Activated CD8-positive, alpha-beta T cell treated with anti-CD3 and anti-CD28 coated beads for 36 hours (primary cell): ENCODE data around the gene SASH1. TPM values are rescaled to one million over a fixed set of nuclear protein-coding genes. Genes with fewer than 3 reads are reported as not detected.

Experiments used
- ATAC-seq: fragments of 200-7000 bp; cut with Tn5 transposase; one replicate; pipeline ENCODE4 v1.10.0; 2021; ENCODE audit warnings: mild to moderate bottlenecking, moderate library complexity
- CTCF ChIA-PET: fragments of 350-600 bp; sonication (Branson Sonifier 250); formaldehyde crosslinking; loops from one replicate; lab custom pipeline; 2021; ENCODE audit warnings: antibody characterized with exemption; lab: Charles Lee
- POLR2A ChIA-PET: fragments of 350-600 bp; sonication (Branson Sonifier 250); formaldehyde crosslinking; loops from one replicate; lab custom pipeline; 2021; ENCODE audit warnings: antibody characterized with exemption; lab: Charles Lee
- DNase-seq: peaks from one replicate; pipeline ENCODE4 v3.0.0-alpha.2; 2020
- H3K27ac Mint-ChIP-seq: one replicate; pipeline ENCODE4 v1.8.0; 2021; ENCODE audit warnings: mild to moderate bottlenecking, mixed read lengths
- H3K27me3 Mint-ChIP-seq: one replicate; pipeline ENCODE4 v1.8.0; 2021; ENCODE audit warnings: mixed read lengths
- H3K36me3 Mint-ChIP-seq: one replicate; pipeline ENCODE4 v1.8.0; 2021; ENCODE audit warnings: low read depth, mixed read lengths
- H3K4me1 Mint-ChIP-seq: one replicate; pipeline ENCODE4 v1.8.0; 2021; ENCODE audit warnings: low read depth, mixed read lengths
- H3K4me3 Mint-ChIP-seq: one replicate; pipeline ENCODE4 v1.8.0; 2021; ENCODE audit warnings: mild to moderate bottlenecking, moderate library complexity, mixed read lengths
- H3K9me3 Mint-ChIP-seq: one replicate; pipeline ENCODE4 v1.8.0; 2021; ENCODE audit warnings: mixed read lengths
- intact Hi-C: fragments of 100-400 bp; cut with micrococcal nuclease; formaldehyde crosslinking; loops from one replicate; pipeline ENCODE4 v1.10.0; 2022
- total RNA-seq, 2 experiments: library from RNA; stranded (reverse); gene quantifications; one replicate each; pipeline ENCODE4 v1.2.3, GENCODE V29; 2021
- TF ChIP-seq, protein P1 (sequence below): fragments of 200-600 bp; IDR thresholded peaks from one replicate; pipeline ENCODE4 v1.8.0; 2022; ENCODE audit warnings: antibody characterized with exemption, mild to moderate bottlenecking

The SASH1 gene
- total RNA-seq, 2 experiments from 2014 or later, result 0.04 to 0.05 TPM

DNA sequence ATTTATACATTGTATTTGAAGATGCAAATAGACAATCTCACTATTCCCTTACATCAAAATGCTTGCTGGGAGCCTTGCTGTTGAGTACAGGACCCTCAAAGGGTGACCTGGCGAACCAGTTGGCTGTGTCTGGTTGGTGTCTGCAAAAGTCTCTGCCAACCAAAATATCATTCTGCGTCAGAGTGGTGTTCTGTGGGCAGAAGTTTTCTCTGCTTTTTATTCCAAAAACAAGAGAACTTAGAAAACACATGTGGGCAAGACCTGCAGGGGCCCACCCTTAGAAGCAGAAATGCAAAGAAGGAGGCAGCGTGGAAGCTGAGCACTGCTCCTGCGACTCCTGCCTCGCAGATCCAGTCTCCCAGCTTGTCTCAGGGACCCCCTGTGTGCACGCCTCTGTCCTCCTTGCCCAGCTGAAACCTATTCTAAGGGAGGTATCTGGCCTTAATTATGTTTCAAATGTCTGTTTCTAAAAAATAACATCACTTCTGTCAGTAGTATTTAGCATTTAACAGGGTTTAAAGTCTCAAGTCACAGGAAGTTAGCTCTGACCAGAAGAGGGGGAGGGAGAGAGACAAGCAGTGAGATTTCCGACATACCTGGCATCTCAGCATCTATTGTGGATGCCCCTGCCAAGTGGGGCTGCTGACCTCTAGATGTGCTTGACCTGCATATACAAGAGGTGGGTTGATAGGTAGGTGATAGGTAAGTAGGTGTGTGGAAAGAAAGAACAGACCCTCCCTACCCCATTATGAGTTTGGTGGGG is 101.3 kb downstream of the SASH1 start:
- H3K27me3 Mint-ChIP-seq, result peaks cover 39% of the 10 kb centered on the region
- CTCF ChIA-PET, result no interaction called here
- DNase-seq (no peak), ATAC-seq (no peak)
- H3K4me1 Mint-ChIP-seq, result peaks cover 19% of the 10 kb centered on the region
- no peak overlapping the region for H3K27ac Mint-ChIP-seq
- H3K9me3 Mint-ChIP-seq, result no peaks in the 10 kb centered on the region
- intact Hi-C loops, result no loop called here
- POLR2A ChIA-PET, result no interaction called here
- H3K36me3 Mint-ChIP-seq, result no peaks in the 10 kb centered on the region
- no peak overlapping the region for H3K4me3 Mint-ChIP-seq
- TF ChIP-seq, protein P1, sequence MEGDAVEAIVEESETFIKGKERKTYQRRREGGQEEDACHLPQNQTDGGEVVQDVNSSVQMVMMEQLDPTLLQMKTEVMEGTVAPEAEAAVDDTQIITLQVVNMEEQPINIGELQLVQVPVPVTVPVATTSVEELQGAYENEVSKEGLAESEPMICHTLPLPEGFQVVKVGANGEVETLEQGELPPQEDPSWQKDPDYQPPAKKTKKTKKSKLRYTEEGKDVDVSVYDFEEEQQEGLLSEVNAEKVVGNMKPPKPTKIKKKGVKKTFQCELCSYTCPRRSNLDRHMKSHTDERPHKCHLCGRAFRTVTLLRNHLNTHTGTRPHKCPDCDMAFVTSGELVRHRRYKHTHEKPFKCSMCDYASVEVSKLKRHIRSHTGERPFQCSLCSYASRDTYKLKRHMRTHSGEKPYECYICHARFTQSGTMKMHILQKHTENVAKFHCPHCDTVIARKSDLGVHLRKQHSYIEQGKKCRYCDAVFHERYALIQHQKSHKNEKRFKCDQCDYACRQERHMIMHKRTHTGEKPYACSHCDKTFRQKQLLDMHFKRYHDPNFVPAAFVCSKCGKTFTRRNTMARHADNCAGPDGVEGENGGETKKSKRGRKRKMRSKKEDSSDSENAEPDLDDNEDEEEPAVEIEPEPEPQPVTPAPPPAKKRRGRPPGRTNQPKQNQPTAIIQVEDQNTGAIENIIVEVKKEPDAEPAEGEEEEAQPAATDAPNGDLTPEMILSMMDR, result no peak

DNA sequence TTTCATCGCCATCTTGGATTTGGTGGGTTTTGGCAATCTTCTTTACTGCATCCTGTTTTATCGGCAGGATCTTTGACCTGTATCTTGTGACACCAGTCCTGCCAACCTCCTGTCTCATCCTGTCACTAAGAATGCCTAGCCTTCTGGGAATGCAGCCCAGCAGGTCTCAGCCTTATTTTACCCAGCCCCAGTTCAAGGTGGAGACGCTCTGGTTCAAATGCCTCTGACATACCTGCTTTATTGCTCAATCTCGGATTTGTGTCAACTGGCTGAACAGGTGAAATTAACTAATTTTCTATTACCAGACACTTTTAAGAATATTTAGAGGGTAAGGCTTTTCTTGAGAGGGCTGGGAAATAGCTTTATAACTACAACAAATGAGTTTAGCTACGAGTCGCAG is 102.5 kb downstream of the SASH1 start:
- Mint-ChIP-seq H3K9me3 (no peaks in the 10 kb centered on the region), H3K27me3 (peaks cover 39% of the 10 kb centered on the region), H3K4me3 (no peak overlapping the region), H3K36me3 (no peaks in the 10 kb centered on the region), H3K4me1 (peaks cover 19% of the 10 kb centered on the region), H3K27ac (no peak overlapping the region)
- ATAC-seq (no peak), DNase-seq (no peak)
- ChIA-PET POLR2A (no interaction called here), CTCF (no interaction called here)
- TF ChIP-seq, protein P1, result no peak
- intact Hi-C loops, result loop anchor here (5.0 kb wide), 1 partner anchor 243 kb away; no protein-coding TSS in a partner anchor

DNA sequence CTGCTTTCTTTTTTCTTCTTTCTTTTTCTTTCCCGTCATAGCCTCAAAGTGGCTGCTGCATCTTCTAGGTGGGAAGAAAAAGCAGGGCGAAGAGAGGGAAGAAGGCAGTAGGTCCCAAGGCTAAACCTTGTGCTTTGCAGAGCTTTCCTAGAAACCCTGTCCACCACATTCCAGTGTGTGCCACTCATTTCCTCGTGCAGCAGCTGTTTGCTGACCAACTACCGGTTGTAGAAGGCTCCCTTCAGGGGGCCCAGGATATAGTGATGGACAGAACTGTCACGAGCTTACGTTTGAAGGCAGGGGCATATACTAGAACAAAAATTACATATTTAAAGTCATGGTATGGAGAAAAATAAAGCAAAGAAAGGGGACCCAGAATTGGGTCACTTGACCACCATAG is 103.0 kb downstream of the SASH1 start:
- H3K27ac Mint-ChIP-seq, result no peak overlapping the region
- intact Hi-C loops, result loop anchor here (5.0 kb wide), 1 partner anchor 243 kb away; no protein-coding TSS in a partner anchor
- H3K27me3 Mint-ChIP-seq, result peaks cover 39% of the 10 kb centered on the region
- TF ChIP-seq, protein P1, result no peak
- ATAC-seq (no peak), DNase-seq (no peak)
- H3K36me3 Mint-ChIP-seq, result no peaks in the 10 kb centered on the region
- no peaks in the 10 kb centered on the region for H3K9me3 Mint-ChIP-seq
- H3K4me3 Mint-ChIP-seq, result no peak overlapping the region
- peaks cover 19% of the 10 kb centered on the region for H3K4me1 Mint-ChIP-seq
- CTCF ChIA-PET, result no interaction called here
- POLR2A ChIA-PET, result no interaction called here

DNA sequence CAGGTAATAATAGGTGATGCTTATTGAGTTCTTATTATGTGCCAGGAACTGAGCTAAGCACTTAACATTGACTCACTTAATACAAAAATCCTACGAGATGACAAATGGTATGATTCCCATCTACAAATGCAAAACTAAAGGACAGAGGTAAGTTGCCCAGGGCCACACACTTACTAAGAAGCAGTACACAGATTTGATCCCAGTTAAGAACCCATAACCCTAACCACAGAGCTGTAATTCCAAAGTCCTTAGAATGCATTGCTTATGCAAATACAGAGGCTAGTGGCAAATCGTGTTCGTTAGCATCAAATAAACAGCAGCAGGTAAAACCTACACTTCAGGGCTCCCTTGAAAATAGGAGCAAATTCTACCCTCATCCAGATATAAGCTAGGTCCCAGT is 104.0 kb downstream of the SASH1 start:
- Mint-ChIP-seq H3K27ac (no peak overlapping the region), H3K36me3 (no peaks in the 10 kb centered on the region), H3K4me1 (peaks cover 11% of the 10 kb centered on the region), H3K4me3 (no peak overlapping the region), H3K27me3 (peaks cover 44% of the 10 kb centered on the region), H3K9me3 (no peaks in the 10 kb centered on the region)
- DNase-seq (no peak), ATAC-seq (no peak)
- TF ChIP-seq, protein P1, result no peak
- ChIA-PET POLR2A (no interaction called here), CTCF (no interaction called here)
- intact Hi-C loops, result loop anchor here (5.0 kb wide), 1 partner anchor 244 kb away; no protein-coding TSS in a partner anchor

DNA sequence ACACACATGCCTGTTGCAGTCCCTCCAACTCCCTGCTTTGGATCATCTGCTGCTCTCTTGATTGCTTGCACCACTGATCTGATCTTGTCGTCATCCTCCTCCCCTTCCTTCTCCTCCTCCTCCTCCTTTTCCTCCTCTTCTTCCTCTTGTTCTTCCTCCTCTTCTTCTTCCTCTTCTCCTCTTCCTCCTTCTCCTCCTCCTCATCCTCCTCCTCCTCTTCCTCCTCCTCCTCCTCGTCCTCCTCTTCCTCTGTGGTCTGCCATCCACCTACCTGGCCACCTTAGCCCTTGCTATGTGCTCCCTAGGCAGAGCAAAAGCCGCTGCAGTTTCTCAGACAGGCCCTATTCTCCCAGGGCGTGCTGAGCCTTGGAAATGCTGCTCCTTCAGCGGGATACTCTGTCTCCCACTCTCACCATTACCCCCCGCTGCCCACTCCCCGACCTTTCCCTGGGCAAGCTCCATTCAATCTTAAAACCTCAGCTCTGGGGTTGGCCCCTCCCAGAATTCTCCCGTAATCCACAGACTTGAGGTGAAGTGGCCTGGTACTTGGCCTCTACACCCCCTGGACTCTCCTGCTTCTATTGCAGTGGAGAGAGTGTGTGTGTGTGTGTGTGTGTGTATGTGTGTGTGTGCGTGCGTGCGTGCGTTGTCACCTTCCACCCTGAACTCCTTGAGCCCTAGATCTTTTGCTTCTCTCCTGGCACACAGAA is 105.0 kb downstream of the SASH1 start:
- POLR2A ChIA-PET, result no interaction called here

More for the DNA sequence above, 105.0 kb downstream of the SASH1 start:
- CTCF ChIA-PET, result interaction anchor here (0.6 kb wide), 1 partner anchor 9 kb away, joined by 3 read pairs; no protein-coding TSS in a partner anchor
- Mint-ChIP-seq H3K4me1 (peaks cover 9% of the 10 kb centered on the region), H3K36me3 (no peaks in the 10 kb centered on the region), H3K9me3 (no peaks in the 10 kb centered on the region), H3K27ac (no peak overlapping the region), H3K27me3 (peaks cover 44% of the 10 kb centered on the region), H3K4me3 (no peak overlapping the region)
- intact Hi-C loops, result loop anchor here (5.0 kb wide), 1 partner anchor 245 kb away; no protein-coding TSS in a partner anchor
- ATAC-seq, result no peak
- no peak for DNase-seq
- TF ChIP-seq, protein P1, result no peak
